HepG2 (cell line): ENCODE data around the gene DPH1. TPM values are rescaled to one million over a fixed set of nuclear protein-coding genes. Genes with fewer than 3 reads are reported as not detected.

Experiments used
- BCLAF1 ChIP-seq: fragments of 450-650 bp; IDR thresholded peaks from 2 replicates; pipeline ENCODE4 v1.6.1; 2017; ENCODE audit warnings: mild to moderate bottlenecking
- CCDC6 ChIP-seq: sonication (generic); formaldehyde crosslinking; IDR thresholded peaks from 2 replicates; pipeline ENCODE4 v1.8.1; 2022; ENCODE audit warnings: mild to moderate bottlenecking, missing genetic modification reagents, moderate library complexity
- ELF4 ChIP-seq: sonication (generic); formaldehyde crosslinking; IDR thresholded peaks from 2 replicates; pipeline ENCODE4 v1.5.0; 2020; ENCODE audit warnings: missing genetic modification reagents, mild to moderate bottlenecking, moderate library complexity, borderline replicate concordance
- FOXK1 ChIP-seq: sonication (generic); formaldehyde crosslinking; IDR thresholded peaks from 2 replicates; pipeline ENCODE4 v1.4.0; 2020; ENCODE audit warnings: low read depth, missing genetic modification reagents, borderline replicate concordance
- MAF1 ChIP-seq: sonication (generic); formaldehyde crosslinking; IDR thresholded peaks from 2 replicates; pipeline ENCODE4 v1.5.0; 2020; ENCODE audit warnings: missing genetic modification reagents, borderline replicate concordance
- NFE2L2 ChIP-seq: fragments of 150-350 bp; IDR thresholded peaks from 2 replicates; pipeline ENCODE4 v1.6.1; 2014; ENCODE audit warnings: low read length
- RFX3 ChIP-seq: IDR thresholded peaks from 2 replicates; pipeline ENCODE4 v1.6.1; 2016; ENCODE audit warnings: missing biosample characterization, missing genetic modification reagents
- SNAI1 ChIP-seq: sonication (generic); formaldehyde crosslinking; IDR thresholded peaks from 2 replicates; pipeline ENCODE4 v1.5.0; 2020; ENCODE audit warnings: mild to moderate bottlenecking, missing genetic modification reagents, borderline replicate concordance
- ZBTB26 ChIP-seq: IDR thresholded peaks from 2 replicates; pipeline ENCODE4 v1.6.1; 2016; ENCODE audit warnings: missing compliant biosample characterization, missing genetic modification reagents, borderline replicate concordance
- ZBTB39 ChIP-seq: sonication (generic); formaldehyde crosslinking; IDR thresholded peaks from 2 replicates; pipeline ENCODE4 v1.5.0; 2020; ENCODE audit warnings: missing genetic modification reagents
- ZNF121 ChIP-seq: sonication (generic); formaldehyde crosslinking; IDR thresholded peaks from 2 replicates; pipeline ENCODE4 v1.5.0; 2020; ENCODE audit warnings: mild to moderate bottlenecking, missing genetic modification reagents
- ZNF407 ChIP-seq: sonication (generic); formaldehyde crosslinking; IDR thresholded peaks from one replicate; pipeline ENCODE4 v1.5.1; 2020; ENCODE audit warnings: mild to moderate bottlenecking, missing genetic modification reagents; ENCODE audit errors: not compliant biosample characterization
- ZNF576 ChIP-seq: sonication (generic); formaldehyde crosslinking; IDR thresholded peaks from 2 replicates; pipeline ENCODE4 v1.4.0; 2020; ENCODE audit warnings: mild to moderate bottlenecking, missing genetic modification reagents
- ZNF766 ChIP-seq: sonication (generic); formaldehyde crosslinking; IDR thresholded peaks from 2 replicates; pipeline ENCODE4 v1.5.0; 2020; ENCODE audit warnings: missing genetic modification reagents, borderline replicate concordance
- polyA plus RNA-seq, 8 experiments: library from polyadenylated mRNA; depleted of rRNA in 3 of 8; stranded (reverse) in 7 of 8; unstranded in 1 of 8; fragments of >200 nt; fragmentation: Illumina TruSeq in 4 of 8; extraction: Trizol in 4 of 8; gene quantifications; 2 replicates each; pipeline versions ENCODE4 v1.2.1 to v1.2.3, GENCODE V29; 2011 to 2016; ENCODE audit warnings: low read depth in 4 of 8, missing spikeins in 1 of 8, mixed read lengths in 1 of 8; ENCODE audit not compliant: insufficient read depth in 1 of 8
- total RNA-seq, 5 experiments: library from RNA; depleted of rRNA; stranded (reverse); fragments of >200 nt; fragmentation: Illumina TruSeq; extraction: Trizol; gene quantifications; 2 replicates each; pipeline ENCODE4 v1.2.3, GENCODE V29; 2016; ENCODE audit warnings: low read depth in 1 of 5

DPH1 gene
- total and polyA plus RNA-seq, 2 of the 13 experiments (the other 11 are each of a cell fraction or from before 2014, with no cell fraction given), result 25.3 to 42.8 TPM

- TF ChIP-seq ZBTB39 (CRISPR knock-in tag) (no peak), CCDC6 (no peak), ZBTB26 (CRISPR knock-in tag) (no peak), ZNF576 (CRISPR knock-in tag) (no peak), NFE2L2 (no peak), ZNF766 (no peak), ZNF407 (no peak), ELF4 (CRISPR knock-in tag) (no peak), BCLAF1 (no peak), FOXK1 (peak; percentile 16; the same call in 1 of the 2 replicates), RFX3 (CRISPR knock-in tag) (no peak), MAF1 (CRISPR knock-in tag) (no peak), SNAI1 (no peak), ZNF121 (no peak)
Measured at GRCh38 chr17:2050300-2051060, 20.5 kb downstream of the DPH1 start (continued).
